HG03095 (cell line): ENCODE measurements around the gene MYH1.
"Not testable (repeated sequence)": the region's sequence is repeated elsewhere in the genome, so short reads cannot be mapped to it uniquely, and the experiment has no call there.

ENCODE experiments used
- ATAC-seq: cut with Tn5 transposase; IDR thresholded peaks from one replicate; pipeline ENCODE4 v1.9.1; 2021; ENCODE audit warnings: moderate library complexity; ENCODE audit not compliant: unreplicated experiment

MYH1 gene

DNA sequence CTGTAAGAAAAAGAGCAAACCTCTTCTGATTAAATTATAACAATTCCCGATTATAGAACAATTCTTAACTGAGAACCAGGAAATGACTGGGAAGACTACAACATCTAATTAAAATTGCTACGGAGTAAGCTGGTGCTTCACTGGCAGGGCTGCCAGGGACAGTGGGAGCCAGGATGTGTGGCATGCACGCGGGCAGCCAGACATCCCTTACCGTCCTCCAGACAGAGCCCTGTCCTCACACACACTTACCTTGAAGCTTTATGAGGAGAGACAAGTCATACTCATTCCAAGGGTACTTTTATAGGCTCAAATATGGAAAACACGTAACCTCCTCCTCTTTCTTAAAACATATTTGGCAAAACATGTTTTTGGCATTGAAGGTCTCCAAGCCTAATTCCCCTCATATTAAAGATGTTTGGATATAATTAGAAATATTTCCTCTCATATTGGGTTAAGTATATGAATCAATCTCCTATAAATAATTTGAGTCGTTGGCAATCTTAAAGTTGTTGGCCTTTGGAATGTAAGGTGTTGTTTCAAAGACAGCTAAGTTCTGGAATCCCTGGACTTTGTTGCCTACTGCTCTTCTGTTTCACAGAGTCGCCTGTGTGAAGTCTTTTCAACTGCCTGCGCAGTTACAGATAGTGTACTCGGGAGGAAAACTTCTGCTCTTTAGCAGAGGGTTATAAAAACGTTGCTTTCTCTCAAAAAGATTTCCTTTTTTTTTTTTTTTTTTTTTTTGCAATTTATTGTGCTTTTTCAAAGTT, at the start of gene MYH1:
TSS of gene MYH1 (minus strand) at position 272 of the 767 bp plus-strand sequence. CDS start 1,900 bp downstream, outside the sequence.
- no peak for ATAC-seq

DNA sequence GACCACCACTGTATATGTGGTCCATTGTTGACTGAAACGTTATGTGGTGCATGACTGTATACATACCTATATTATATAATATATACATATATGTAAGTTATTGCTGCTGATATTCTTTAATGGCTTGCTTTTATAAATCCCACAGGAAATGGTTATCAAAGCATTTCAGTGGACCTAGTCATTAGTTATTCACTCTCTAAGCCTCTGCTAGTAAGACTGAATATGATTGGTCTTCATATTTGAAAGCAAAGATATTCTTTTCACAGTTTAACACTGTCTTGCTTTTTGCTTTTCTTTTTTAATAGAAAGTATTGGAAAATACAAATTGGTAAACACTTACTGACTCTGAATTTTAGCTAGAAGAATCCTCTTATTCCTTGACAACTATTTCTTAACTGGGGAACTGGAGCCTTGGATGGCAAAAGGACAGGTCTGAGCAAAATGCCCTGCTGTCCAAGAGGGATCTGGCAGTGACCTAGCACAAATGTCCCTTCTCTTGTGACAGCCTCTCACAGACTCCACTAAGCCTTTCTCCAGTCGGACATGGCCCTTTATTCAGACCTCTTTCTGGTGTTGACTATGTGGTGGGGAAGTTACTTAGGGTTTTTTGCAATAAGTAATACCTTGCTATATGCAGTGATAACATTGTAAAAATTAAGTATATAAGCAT, 45.8 kb upstream of the MYH1 start:
- ATAC-seq, result no peak

DNA sequence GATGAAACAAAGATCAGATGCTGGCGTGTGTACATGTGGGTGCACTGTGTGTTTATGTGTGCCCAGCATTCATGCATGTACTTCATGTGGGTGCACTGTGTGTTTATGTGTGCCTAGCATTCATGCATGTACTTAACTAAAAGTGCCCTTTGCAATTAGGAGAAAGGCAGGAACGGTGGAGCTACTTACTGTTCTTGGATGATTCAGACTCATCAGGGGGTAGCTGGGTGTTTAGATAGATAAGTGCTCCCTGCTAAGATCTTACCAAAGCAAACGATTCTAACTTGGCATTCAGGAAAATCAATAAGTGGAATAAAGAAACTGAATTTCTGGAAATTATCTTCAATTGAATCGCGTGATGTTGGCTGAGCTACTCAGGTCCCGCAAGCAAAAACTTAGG, 39.7 kb upstream of the MYH1 start:
- no peak for ATAC-seq

DNA sequence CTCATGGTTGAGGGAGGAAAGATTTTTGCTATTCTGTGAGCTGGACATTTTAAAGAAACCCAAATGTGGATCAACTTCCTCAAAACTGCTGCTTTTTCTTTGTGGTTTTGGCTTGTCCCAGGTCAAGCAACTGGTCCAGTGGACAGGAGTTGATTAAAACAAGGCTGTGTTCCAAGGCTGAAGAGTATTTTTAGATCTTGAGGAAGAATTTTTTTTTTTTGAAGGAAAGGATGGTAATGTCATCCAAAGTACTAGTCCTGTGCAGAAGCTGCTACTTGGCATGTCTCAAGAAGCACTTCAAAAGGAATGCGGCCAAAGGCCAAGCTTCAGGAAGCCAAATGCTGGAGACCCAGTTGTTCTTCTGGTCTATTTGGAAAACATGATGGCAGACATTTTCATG, 39.1 kb upstream of the MYH1 start:
- no peak for ATAC-seq

DNA sequence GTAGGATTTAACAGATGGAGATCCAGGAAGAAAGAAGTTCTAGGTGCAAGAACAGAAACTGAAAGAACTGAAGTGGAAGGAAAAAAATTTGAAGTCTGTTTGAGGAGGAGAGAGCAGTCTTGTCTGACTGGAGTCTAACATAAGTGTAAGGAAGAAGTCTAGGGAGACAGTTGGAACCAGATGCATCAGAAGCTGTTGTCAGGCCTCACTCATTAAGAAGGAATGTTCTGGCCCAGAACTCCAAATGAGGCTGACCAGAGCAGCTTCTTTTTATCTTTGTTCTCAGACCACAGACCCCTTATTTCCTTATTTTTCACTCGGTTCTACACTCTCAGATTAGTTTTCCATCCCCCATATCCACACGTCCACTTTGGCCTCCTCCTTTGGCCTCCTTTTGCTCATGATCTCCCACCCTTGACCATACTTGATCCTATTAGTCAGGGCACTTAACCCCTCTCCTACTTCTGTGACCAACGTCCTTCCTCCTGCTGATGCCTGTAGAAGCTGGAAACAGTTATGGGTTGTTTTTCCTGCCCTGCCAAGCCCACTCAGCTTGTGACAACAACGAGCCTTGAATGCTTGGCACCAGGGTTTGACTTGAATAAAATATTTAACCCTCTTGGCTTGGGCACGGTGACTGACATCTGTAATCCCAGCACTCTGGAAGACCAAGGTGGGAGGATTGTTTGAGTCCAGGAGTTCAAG, 38.1 kb upstream of the MYH1 start:
- no peak for ATAC-seq

DNA sequence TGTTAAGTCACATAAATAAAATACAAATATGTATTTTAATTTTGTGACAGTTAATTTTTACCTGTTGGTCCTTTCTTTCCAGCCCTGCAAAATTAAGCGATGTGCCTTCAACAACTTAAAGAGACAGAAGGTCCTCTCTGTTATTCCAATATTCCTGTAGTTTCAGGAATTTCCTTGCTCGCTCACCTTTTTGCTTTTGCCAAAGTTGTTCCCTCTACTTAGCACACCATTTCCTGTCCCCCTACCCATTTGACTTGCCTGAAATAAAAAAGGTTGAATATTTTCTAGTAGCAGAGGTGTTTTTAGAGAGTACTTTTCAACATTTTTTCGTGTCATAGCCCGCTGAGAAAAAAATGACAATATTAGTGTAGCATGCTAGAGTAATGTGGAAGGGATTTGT, 31.7 kb upstream of the MYH1 start:
- ATAC-seq, result no peak

DNA sequence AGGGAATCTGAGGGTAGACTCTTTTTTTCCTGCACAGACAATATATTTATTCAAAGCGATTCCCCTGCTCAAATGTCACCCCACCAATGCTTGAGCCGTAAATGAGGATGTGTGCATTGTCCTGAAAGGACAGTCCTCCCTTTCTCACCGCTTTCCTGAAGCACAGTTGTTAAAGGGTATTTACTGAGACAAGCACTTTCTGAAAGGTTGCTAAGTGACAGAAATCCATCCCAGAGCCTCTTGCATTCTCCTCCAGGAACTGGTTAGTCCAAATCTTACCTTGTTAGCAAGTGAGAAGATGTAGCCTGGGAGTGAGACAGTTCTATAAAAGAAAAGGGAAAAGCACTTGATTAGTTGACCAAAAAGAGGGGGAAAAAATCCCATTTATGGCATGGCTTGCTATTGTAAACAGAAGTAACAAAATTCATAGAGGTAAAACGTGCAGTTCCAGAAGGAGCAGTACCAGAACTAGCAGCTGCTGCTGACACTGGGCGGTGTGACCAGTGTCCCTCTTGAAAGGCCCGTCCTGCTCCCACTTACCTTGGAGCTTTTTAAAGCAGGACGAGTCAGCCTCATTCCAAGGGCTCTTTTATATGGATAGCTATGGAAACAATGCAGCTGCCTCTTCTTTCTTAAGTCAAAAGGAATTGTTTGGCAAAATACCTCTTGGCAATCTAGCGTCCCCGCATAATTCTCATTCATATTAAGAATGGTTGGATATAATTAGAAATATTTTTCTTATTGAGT, 30.9 kb upstream of the MYH1 start, which contains the start of gene MYH2:
TSS of gene MYH2 (minus strand) at position 563 of the 747 bp plus-strand sequence. CDS start 1,738 bp downstream, outside the sequence.
- ATAC-seq, result no peak

DNA sequence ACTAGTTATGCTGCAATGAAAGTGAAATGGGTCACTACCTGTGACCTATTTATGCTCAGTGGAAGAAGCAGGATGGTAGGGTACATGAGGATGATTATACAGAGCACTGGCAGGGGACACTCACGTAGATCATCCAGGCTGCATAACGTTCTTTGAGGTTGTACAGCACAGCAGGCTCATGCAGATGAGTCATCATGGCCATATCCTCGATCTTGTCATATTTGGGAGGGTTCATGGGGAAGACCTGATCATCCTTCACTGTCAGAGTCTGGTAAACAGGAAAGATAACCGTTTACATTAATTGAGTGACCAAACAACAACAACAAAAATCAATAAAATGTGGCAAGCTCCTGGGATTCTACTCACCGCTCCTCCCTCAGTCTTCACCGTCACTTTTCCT, 29.0 kb upstream of the MYH1 start:
- no peak for ATAC-seq

DNA sequence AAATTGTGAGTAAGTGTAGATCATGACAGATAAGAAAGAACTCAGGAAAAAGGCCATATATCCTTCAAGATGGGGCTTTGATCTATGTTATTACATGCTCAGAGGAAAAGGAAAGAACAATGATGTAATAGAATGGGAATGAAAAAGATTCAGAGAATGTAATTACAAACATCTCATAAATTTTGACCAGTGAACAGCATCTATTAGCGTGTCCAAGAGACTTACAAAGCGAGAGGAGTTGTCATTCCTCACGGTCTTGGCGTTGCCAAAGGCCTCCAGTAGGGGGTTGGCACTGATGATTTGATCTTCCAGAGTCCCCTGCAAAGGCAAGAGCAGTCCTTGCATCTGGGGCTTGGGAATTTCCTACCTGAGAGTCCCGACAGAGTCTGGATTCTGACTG, 25.1 kb upstream of the MYH1 start:
- not testable (repeated sequence) for ATAC-seq

DNA sequence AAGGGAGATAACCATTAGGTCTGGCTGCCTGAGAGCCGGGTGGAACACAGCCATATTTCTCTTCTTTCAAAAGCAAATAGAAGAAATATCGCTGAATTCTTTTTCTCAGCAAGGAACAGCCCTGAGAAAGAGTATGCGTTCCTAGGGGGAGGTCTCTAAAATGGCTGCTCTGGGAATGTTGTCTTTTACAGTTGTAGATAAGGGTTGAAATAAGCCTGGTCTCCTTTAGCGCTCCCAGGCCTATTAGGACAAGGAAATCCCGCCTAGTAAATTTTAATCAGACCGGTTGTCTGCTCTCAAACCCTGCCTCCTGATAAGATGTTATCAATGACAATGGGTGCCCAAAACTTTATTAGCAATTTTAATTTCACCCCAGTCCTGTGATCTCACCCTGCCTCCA, 22.8 kb upstream of the MYH1 start:
- not testable (repeated sequence) for ATAC-seq

DNA sequence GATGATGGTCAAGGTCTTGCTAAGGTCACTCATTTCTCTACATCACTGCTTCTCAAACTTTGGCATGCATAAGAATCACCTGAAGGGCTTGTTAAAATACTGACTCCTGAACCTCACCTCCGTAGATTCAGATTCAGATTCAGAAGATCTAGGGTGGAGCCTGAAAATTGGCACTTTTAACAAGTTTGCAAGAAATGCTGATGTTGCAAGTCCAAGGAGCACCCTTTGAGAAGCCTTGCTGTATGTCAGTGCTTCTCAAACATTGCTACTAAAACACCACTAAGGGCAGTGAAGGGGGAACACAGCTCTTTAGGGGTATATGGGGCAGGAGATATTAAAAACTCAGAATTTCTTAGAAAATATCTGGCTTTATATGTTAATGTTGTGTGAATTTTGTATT, 13.7 kb upstream of the MYH1 start:
- no peak for ATAC-seq

DNA sequence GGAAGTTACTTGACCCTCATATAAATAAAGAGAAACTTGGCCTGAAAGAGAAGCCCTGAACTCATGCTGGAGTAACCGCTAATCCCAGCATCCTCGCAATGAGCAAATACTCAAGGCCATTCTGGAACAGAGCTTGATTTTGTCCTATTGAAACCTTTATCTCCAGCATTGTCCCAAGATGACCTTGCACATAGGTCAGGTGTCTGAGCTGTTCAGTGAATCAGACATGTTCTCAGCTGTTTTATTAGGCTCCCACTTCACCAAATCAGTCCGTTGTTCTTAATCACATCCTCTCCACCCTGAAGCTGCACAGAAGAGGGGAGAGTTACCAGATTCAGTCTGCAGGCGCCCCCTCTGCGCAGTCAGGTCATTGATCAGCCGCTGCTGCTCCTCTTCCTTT, 9.1 kb upstream of the MYH1 start:
- ATAC-seq, result no peak

DNA sequence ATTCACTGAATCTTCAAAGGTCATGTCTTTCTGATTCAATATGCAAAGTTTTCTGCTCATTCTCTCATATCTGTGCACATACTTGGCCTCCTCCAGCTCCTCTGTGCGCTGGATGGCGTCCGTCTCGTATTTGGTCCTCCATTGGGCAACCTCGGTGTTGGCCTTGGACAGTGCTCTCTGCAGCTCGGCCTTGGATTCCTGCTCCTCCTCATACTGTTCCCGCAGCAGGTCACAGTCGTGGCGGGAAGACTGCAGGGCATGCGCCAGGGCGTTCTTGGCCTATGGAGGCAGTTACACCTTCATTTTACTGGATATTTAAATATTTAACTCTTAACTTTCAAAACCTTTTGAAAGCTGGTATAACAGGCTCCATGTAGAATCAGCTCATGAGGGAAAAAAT, 8.2 kb upstream of the MYH1 start:
- no peak for ATAC-seq

DNA sequence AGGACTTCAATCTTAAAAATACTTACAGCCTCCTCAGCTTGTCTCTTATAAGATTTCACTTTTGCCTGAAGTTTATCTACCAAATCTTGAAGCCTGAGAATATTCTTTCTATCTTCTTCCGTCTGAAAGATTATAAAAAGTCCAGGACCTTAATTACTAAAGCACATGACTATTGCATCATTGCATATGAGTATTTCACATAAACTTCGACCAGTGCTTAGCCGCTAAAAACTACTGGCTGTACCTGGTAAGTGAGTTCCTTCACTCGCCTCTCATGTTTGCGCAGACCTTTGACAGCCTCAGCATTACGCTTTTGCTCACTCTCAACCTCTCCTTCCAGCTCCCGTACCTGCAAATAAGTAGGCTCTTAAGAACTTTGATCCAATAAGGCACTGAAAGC, 4.7 kb upstream of the MYH1 start:
- no peak for ATAC-seq

DNA sequence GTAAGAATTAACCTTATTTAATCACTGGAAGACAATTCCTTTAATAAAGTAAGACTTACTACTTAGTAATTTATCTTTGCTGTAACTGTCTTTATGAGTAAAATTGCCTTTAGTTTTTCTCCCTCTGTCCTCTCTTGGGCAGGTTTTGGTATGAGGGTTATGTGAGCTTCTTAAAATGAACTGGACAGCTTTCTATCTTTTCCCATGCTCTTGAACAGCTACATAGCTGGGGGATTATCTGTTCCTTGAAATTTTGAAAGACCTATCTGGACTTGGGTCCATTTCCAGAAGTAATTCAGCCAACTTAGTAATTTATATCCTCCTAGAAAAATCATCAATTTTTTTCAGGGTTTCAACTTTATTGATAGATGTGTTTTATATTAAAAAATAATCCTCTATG, 3.6 kb upstream of the MYH1 start:
- no peak for ATAC-seq

DNA sequence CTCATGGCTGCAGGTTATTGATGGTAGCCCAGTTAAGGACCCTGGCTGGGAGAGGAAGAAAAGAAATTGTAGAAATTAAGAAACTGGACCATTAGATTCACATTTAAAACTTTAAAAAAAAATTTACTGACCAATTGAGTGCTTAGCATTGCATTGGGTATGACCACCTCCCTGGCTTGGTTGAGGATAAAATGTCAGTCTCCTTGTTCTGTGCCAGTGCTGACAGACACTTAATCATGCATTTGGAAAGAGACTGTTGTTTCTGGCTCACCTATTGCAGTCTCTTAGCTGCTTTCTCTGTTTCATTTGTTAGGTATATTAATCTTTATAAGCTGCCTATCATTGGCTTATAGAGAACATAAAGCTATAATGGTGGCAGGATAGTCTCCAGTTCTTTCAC, 1.7 kb downstream of the MYH1 start:
- ATAC-seq, result no peak

DNA sequence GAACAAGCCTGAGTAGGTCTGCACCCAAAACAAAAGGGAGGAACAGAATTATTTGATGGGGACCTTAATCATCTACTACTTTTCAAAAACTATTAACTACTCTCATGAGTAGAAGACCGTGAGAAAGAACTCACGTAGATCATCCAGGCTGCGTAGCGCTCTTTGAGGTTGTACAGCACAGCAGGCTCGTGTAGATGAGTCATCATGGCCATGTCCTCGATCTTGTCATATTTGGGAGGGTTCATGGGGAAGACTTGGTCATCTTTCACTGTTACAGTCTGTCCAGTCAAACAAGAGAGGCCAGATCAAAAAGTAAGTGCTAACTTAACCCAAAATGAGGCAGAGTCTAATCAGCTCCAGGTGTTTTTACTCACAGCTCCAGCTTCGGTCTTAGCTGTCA, 2.3 kb downstream of the MYH1 start:
- ATAC-seq, result no peak

DNA sequence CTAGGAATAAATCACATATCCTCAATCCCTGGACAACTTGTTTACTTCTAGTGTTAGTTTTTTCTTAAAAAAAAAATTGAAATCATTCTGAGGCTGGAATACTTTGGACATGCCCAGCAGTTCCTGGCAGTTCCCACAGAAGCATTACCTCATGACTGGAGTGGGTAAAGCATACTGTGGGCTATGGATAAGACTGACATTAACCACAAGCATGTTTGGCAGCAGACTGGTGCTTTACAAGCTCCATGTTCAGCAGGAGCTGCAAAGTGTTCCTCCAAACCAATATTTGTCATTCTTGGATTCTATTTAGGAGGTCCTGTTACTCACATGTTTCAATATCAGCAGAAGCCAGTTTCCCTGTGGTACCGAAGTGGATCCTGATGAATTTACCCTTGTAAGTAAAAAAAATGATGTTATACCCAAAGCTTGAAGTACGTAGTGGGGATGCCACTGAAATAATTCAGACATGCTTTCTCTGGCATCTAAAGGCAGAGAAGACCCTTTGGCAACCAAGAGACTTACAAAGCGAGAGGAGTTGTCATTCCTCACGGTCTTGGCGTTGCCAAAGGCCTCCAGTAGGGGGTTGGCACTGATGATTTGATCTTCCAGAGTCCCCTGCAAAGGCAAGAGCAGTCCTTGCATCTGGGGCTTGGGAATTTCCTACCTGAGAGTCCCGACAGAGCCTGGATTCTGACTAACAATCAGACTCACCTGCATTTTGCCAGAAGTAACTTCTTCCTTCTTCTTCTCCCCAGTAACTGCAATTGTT, 4.9 kb downstream of the MYH1 start:
- no peak for ATAC-seq

DNA sequence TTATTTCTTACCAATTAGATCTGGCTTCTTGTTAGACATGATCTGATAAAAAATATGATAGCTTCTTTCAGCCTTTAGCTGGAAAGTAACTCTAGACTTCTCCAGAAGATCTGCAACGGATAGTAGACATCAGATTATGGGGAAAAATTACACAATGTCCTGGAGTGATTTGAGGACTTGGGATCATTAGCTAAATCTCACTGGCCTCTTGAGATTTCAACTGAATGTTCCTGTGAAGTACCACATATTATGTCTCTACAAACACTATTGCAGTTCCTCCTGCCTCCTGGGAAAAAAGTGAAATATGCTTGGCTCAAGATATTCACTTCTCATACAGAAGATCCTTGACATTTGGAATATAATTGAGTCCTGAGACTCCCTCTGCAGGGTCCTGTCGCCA, 5.5 kb downstream of the MYH1 start:
- ATAC-seq, result no peak

DNA sequence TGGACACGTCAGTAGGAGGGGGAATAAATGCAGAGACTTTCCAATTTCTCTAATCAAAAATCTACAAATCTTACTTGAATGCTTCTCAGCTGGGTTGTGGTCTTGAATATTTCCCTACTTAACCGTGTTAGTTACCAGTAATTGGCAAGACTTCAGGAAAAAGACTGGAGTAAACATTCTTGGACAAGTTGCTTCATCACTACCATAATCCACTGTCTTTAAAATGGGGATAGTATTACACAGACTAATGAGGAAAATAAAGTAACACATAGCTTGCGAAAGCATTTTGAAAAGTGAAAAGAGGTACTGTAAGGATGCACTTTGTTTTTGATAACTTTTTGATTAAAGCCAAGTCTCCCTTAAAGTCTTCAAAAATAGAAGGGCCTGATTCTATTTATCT, 18.4 kb downstream of the MYH1 start:
- ATAC-seq, result no peak
